C4-2B (cell line): ENCODE data around the gene SLC40A1.

Source experiments
- H3K27ac ChIP-seq: fragments of 450-650 bp; 2 replicates; pipeline ENCODE4 v1.5.1; 2017
- ZFX ChIP-seq: fragments of 450-650 bp; IDR thresholded peaks from 2 replicates; pipeline ENCODE4 v1.6.1; 2017
- TF ChIP-seq, protein P1 (sequence below): fragments of 450-650 bp; conservative IDR thresholded peaks from 2 replicates; pipeline ENCODE4 v1.5.1; 2017; ENCODE audit warnings: mild to moderate bottlenecking

Gene SLC40A1

DNA sequence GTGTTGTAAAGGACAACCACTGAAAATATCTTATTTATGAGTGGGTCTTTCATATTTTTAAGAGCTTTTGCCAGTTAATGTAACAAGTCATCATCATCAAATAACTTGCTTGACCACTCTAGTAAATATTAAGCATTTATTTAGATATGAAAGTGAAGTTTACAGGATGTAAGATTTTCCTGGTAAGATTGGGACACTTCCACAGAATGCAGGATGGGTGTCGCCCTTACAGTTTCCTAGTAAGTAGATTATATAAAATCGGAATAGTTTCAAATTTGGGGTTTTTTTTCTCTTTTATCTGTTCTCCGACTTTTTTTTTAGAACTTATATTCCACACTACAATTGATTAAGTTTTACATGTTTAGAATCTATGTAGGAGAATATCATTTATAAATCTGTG is 14.8 kb upstream of the SLC40A1 start:
- no peak overlapping the region for H3K27ac ChIP-seq
- no peak for TF ChIP-seq ZFX
- TF ChIP-seq, protein P1, sequence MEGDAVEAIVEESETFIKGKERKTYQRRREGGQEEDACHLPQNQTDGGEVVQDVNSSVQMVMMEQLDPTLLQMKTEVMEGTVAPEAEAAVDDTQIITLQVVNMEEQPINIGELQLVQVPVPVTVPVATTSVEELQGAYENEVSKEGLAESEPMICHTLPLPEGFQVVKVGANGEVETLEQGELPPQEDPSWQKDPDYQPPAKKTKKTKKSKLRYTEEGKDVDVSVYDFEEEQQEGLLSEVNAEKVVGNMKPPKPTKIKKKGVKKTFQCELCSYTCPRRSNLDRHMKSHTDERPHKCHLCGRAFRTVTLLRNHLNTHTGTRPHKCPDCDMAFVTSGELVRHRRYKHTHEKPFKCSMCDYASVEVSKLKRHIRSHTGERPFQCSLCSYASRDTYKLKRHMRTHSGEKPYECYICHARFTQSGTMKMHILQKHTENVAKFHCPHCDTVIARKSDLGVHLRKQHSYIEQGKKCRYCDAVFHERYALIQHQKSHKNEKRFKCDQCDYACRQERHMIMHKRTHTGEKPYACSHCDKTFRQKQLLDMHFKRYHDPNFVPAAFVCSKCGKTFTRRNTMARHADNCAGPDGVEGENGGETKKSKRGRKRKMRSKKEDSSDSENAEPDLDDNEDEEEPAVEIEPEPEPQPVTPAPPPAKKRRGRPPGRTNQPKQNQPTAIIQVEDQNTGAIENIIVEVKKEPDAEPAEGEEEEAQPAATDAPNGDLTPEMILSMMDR, result no peak

DNA sequence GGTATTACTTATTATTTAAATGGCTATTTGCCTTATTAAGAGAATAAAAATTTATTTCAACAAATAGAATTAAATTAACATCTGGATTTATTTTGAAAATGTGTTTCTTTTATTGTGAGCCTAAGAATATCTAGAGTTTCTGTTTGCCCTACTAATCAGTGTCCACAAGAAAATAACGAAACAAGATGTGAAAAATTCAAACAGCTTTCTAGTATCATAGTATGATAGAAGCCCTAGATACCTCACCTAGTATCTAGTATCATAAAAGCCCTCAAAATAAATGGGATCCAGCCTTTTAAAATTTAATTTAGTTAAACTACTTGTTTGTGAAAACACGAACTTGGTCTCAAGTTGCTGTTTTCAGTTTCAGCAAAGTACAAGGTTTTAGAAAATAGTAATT is 13.7 kb upstream of the SLC40A1 start:
- no peak overlapping the region for H3K27ac ChIP-seq
- no peak for TF ChIP-seq ZFX
- TF ChIP-seq, protein P1, result no peak

DNA sequence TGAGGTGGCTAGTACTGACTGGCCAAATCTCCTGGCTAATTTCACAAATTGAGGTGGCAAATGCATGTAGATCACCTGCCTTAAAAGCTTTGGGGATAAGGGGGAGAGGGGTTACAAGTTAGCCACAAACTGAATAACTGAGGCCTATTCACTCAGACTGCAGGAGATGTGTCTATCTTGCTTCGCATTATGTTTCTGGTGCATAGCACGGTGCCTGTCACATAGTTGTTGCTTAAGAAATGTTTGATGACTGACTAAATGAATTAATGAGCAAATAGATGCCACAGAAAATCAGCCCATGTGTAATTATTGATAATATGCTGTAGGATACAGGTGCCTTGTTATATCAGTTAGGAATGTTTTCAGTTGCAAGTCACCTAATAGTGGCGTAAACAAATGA is 12.5 kb upstream of the SLC40A1 start:
- TF ChIP-seq, protein P1, result no peak
- no peak for TF ChIP-seq ZFX
- H3K27ac ChIP-seq, result no peak overlapping the region

DNA sequence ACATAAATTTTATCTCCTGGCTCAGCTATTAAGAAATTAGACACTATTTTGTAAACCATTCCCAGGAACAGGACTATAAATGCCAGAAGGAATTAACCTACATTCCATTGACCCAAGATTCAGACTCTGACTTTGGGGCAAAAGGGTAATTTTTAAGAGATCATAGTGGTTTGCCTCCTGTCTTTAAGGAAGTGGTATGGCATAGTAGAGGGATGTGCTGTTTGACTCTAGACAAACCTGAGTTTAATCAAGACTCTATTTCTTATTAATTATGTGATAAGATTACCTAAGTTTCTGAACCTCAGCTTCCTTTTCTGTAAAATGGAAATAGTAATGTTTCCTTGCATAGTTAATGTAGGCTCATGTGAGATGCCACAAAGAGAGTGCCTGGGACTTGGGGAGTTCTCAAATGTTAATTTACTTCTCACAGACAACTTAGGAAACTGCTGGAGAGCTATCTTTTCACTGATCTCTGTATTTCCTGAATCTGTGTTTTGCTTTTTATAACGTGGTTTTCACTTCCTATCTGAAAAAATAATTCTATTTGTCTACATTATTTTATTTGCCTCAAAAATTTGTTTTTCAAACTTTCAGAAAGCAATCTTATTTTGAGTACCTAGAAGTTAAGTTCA is 11.9 kb upstream of the SLC40A1 start:
- no peak for TF ChIP-seq ZFX
- TF ChIP-seq, protein P1, result no peak
- H3K27ac ChIP-seq, result no peak overlapping the region

DNA sequence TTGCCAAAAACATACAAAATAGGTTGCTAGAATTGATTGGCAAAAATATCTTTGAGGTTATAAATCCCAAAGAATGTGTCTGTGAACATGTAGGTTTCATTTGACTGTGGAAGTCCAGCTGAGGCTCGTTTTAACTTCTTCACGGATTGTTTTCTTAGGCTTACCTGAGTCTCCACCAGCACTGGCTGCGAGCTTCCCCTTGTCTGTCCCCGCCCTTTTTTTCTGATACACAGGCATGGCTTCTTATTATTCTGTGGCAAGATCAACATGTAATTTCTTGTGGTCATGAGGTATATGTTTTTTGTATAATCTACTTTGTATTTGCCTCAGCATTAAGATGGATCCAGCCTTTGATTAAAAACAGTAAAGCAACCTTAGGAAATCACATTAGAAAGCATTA is 7.2 kb upstream of the SLC40A1 start:
- TF ChIP-seq, protein P1, result no peak
- no peak for TF ChIP-seq ZFX
- no peak overlapping the region for H3K27ac ChIP-seq

DNA sequence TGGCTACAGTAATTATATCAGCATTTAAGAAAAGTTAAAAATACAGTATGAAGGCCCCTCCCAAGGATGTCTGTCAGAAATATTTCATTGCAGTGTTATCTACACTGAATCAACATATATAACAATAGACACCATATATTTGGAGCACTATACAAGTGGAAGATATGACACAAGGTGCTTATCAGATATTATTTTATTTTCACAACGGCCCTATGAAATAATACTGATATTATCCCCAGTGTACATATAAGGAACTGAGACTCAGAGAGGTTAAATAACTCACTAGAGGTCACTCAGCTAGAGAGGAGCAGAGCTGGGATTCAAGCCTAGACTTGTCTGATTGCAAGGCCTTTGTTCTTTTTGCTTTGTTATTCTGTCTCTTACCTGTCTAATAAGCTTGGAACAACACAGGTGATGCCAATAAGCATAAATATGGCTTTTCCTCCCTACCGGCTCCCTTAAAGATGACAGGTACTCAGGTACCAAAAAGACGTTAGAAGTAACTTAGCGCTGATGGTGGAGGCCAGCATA is 4.7 kb upstream of the SLC40A1 start:
- no peak overlapping the region for H3K27ac ChIP-seq

DNA sequence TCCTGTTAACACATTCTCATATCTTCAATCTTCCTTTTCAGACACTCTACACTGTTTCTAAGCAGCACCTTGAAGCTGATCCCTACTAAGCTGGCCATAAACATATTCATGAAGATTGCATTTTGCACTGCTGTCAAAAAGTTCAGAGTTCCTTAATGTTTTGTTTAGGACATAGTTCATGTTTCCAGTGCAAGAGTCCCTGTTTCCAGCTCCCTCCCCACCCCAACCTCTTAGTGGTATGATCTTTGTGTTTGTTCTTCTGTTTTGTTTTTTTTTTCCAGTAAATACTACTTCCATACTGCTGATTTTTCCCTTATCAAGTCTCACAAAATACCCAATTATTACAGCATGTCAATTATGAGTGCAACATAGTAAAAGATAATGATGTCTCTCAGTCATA is 4.1 kb upstream of the SLC40A1 start:
- TF ChIP-seq ZFX, result no peak
- TF ChIP-seq, protein P1, result no peak
- no peak overlapping the region for H3K27ac ChIP-seq

More for the DNA sequence above, 4.7 kb upstream of the SLC40A1 start:
- TF ChIP-seq, protein P1, result no peak
- no peak for TF ChIP-seq ZFX
